Measurements from ENCODE around the gene PRELID2. TPM values are rescaled to one million over a fixed set of nuclear protein-coding genes. Genes with fewer than 3 reads are reported as not detected.

Gene PRELID2
- total RNA-seq (24.7 and 34.4 TPM in 2 replicates), polyA plus RNA-seq (14.0 and 15.6 TPM in 2 replicates)

- H3K36me3 ChIP-seq (replicated peaks; ENCODE audit: insufficient read depth, low read depth) = no peaks in the 10 kb centered on the region
- DNase-seq (ENCODE audit: low spot score) = peak; percentile 96
- H4K20me1 ChIP-seq (ENCODE audit: insufficient read depth, poor library complexity, severe bottlenecking) = no peaks in the 10 kb centered on the region
- H3K9me3 ChIP-seq (ENCODE audit: low read depth) = no peaks in the 10 kb centered on the region
- H3K4me3 ChIP-seq = peak within 1 kb of the TSS; percentile 80
- H2AFZ ChIP-seq = peak within 1 kb of the TSS; percentile 83
- H3K4me2 ChIP-seq = peak within 1 kb of the TSS; percentile 84
- TF ChIP-seq, protein P1, sequence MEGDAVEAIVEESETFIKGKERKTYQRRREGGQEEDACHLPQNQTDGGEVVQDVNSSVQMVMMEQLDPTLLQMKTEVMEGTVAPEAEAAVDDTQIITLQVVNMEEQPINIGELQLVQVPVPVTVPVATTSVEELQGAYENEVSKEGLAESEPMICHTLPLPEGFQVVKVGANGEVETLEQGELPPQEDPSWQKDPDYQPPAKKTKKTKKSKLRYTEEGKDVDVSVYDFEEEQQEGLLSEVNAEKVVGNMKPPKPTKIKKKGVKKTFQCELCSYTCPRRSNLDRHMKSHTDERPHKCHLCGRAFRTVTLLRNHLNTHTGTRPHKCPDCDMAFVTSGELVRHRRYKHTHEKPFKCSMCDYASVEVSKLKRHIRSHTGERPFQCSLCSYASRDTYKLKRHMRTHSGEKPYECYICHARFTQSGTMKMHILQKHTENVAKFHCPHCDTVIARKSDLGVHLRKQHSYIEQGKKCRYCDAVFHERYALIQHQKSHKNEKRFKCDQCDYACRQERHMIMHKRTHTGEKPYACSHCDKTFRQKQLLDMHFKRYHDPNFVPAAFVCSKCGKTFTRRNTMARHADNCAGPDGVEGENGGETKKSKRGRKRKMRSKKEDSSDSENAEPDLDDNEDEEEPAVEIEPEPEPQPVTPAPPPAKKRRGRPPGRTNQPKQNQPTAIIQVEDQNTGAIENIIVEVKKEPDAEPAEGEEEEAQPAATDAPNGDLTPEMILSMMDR (IDR thresholded peaks at IDR 0.05; ENCODE audit: poor library complexity) = peak; percentile 13
- no peak for TF ChIP-seq EZH2 (IDR thresholded peaks at IDR 0.05; ENCODE audit: borderline replicate concordance)
- peaks cover 15% of the 10 kb centered on the region for H3K4me1 ChIP-seq (ENCODE audit: insufficient read depth)
- peak within 1 kb of the TSS; percentile 90 for H3K27ac ChIP-seq
- WGBS (ENCODE audit: low lambda C conversion rate, missing lambda C conversion rate) = 3% methylated on average over 70 of the region's 71 CpGs
- H3K79me2 ChIP-seq = peaks cover 26% of the 10 kb centered on the region
- no peaks in the 10 kb centered on the region for H3K27me3 ChIP-seq
- H3K9me2 ChIP-seq (replicated peaks; ENCODE audit: insufficient read depth) = no peaks in the 10 kb centered on the region
These were observed at the start of gene PRELID2 for GRCh38 chr5:145834917-145835847. Gene PRELID2 (minus strand): TSS chr5:145835342. CDS start chr5:145835251, 91 bp downstream.

- H3K4me2 ChIP-seq = no peak overlapping the region
- DNase-seq (ENCODE audit: low spot score) = no peak
- H3K27me3 ChIP-seq = no peaks in the 10 kb centered on the region
- H4K20me1 ChIP-seq (ENCODE audit: insufficient read depth, poor library complexity, severe bottlenecking) = no peaks in the 10 kb centered on the region
- no peaks in the 10 kb centered on the region for H3K79me2 ChIP-seq
- 95% methylated on average over 2 of the region's 2 CpGs for WGBS (ENCODE audit: low lambda C conversion rate, missing lambda C conversion rate)
- H2AFZ ChIP-seq = no peak overlapping the region
- TF ChIP-seq, protein P1 (IDR thresholded peaks at IDR 0.05; ENCODE audit: poor library complexity) = no peak
- TF ChIP-seq EZH2phosphoT487 (IDR thresholded peaks at IDR 0.05; ENCODE audit: low read depth, severe bottlenecking, unreplicated experiment) (no peak), EZH2 (IDR thresholded peaks at IDR 0.05; ENCODE audit: borderline replicate concordance) (no peak)
- no peak overlapping the region for H3K27ac ChIP-seq
- H3K4me3 ChIP-seq = no peak overlapping the region
- H3K9me3 ChIP-seq (ENCODE audit: low read depth) = no peaks in the 10 kb centered on the region
- no peaks in the 10 kb centered on the region for H3K36me3 ChIP-seq (replicated peaks; ENCODE audit: insufficient read depth, low read depth)
- H3K9me2 ChIP-seq (replicated peaks; ENCODE audit: insufficient read depth) = no peaks in the 10 kb centered on the region
- H3K4me1 ChIP-seq (ENCODE audit: insufficient read depth) = no peaks in the 10 kb centered on the region
These were observed 39.6 kb upstream of the PRELID2 start for GRCh38 chr5:145874765-145875164.

GRCh38 chr5:145872914-145873313 is 37.8 kb upstream of the PRELID2 start, which contains the start of gene GRXCR2:
Gene GRXCR2 (minus strand): TSS chr5:145873014. CDS start chr5:145872968, 46 bp downstream.
- H3K36me3 ChIP-seq (replicated peaks; ENCODE audit: insufficient read depth, low read depth) = no peaks in the 10 kb centered on the region

GRCh38 chr5:145872486-145872885 is 37.3 kb upstream of the PRELID2 start:
- WGBS (ENCODE audit: low lambda C conversion rate, missing lambda C conversion rate) = 87% methylated on average over 8 of the region's 8 CpGs
- TF ChIP-seq, protein P1 (IDR thresholded peaks at IDR 0.05; ENCODE audit: poor library complexity) = no peak
- TF ChIP-seq EZH2phosphoT487 (IDR thresholded peaks at IDR 0.05; ENCODE audit: low read depth, severe bottlenecking, unreplicated experiment) (no peak), EZH2 (IDR thresholded peaks at IDR 0.05; ENCODE audit: borderline replicate concordance) (no peak)
- Histone ChIP-seq H2AFZ (no peak overlapping the region), H3K27ac (no peak overlapping the region), H3K36me3 (replicated peaks; ENCODE audit: insufficient read depth, low read depth) (no peaks in the 10 kb centered on the region), H3K4me3 (no peak overlapping the region), H4K20me1 (ENCODE audit: insufficient read depth, poor library complexity, severe bottlenecking) (no peaks in the 10 kb centered on the region), H3K27me3 (no peaks in the 10 kb centered on the region), H3K9me2 (replicated peaks; ENCODE audit: insufficient read depth) (no peaks in the 10 kb centered on the region), H3K4me1 (ENCODE audit: insufficient read depth) (no peaks in the 10 kb centered on the region), H3K4me2 (no peak overlapping the region), H3K9me3 (ENCODE audit: low read depth) (no peaks in the 10 kb centered on the region), H3K79me2 (no peaks in the 10 kb centered on the region)
- no peak for DNase-seq (ENCODE audit: low spot score)

More at GRCh38 chr5:145872914-145873313, 37.8 kb upstream of the PRELID2 start, which contains the start of gene GRXCR2:
- H3K27me3 ChIP-seq = no peaks in the 10 kb centered on the region
- no peaks in the 10 kb centered on the region for H4K20me1 ChIP-seq (ENCODE audit: insufficient read depth, poor library complexity, severe bottlenecking)
- H3K4me1 ChIP-seq (ENCODE audit: insufficient read depth) = no peaks in the 10 kb centered on the region
- WGBS (ENCODE audit: low lambda C conversion rate, missing lambda C conversion rate) = 79% methylated on average over 3 of the region's 3 CpGs
- no peaks in the 10 kb centered on the region for H3K9me2 ChIP-seq (replicated peaks; ENCODE audit: insufficient read depth)
- H3K27ac ChIP-seq = no peak within 1 kb of the TSS
- no peak for TF ChIP-seq EZH2phosphoT487 (IDR thresholded peaks at IDR 0.05; ENCODE audit: low read depth, severe bottlenecking, unreplicated experiment)
- no peak within 1 kb of the TSS for H3K4me3 ChIP-seq
- no peaks in the 10 kb centered on the region for H3K9me3 ChIP-seq (ENCODE audit: low read depth)
- no peak for DNase-seq (ENCODE audit: low spot score)
- no peak within 1 kb of the TSS for H3K4me2 ChIP-seq
- no peak within 1 kb of the TSS for H2AFZ ChIP-seq
- H3K79me2 ChIP-seq = no peaks in the 10 kb centered on the region

All from hepatocyte (in vitro differentiated cells).